Muscle layer of colon (tissue), 2 donors: ENCODE data around the gene CD207.
A peak's percentile ranks its signal among the peaks of the same experiment; 100 is the strongest.
"Not testable (repeated sequence)": the region's sequence is repeated elsewhere in the genome, so short reads cannot be mapped to it uniquely, and the experiment has no call there.

Source experiments
- H3K27ac ChIP-seq: one replicate; pipeline ENCODE4 v1.7.0; 2013; ENCODE audit warnings: low read depth, mild to moderate bottlenecking, low read length, moderate library complexity
- H3K27me3 ChIP-seq, 2 donors: one replicate each; pipeline ENCODE4 v1.7.0; 2013; ENCODE audit warnings: low read length in 2 of 2, mild to moderate bottlenecking in 2 of 2; ENCODE audit not compliant: insufficient read depth in 2 of 2, control insufficient read depth in 1 of 2
- H3K36me3 ChIP-seq: one replicate; pipeline ENCODE4 v1.7.0; 2013; ENCODE audit warnings: mild to moderate bottlenecking, low read length; ENCODE audit not compliant: insufficient read depth
- H3K4me1 ChIP-seq: one replicate; pipeline ENCODE4 v1.7.0; 2013; ENCODE audit warnings: mild to moderate bottlenecking, low read length; ENCODE audit not compliant: insufficient read depth
- H3K4me3 ChIP-seq, 2 donors: one replicate each; pipeline ENCODE4 v1.7.0; 2013; ENCODE audit warnings: low read length in 2 of 2, low read depth in 1 of 2, mild to moderate bottlenecking in 1 of 2, moderate library complexity in 1 of 2
- H3K9ac ChIP-seq: one replicate; pipeline ENCODE4 v1.7.0; 2013; ENCODE audit warnings: low read length
- H3K9me3 ChIP-seq: one replicate; pipeline ENCODE4 v1.7.0; 2013; ENCODE audit warnings: mild to moderate bottlenecking, low read length
- donor health status: abdominal sarcoma.
- donor health status: Adenocarcinoma of cecum.

Gene CD207

GRCh38 chr2:70807102-70807827 lies 28.4 kb downstream of the CD207 start:
- no peaks in the 10 kb centered on the region for H3K27me3 ChIP-seq
- H3K4me3 ChIP-seq, result no peak overlapping the region
- no peak overlapping the region for H3K9ac ChIP-seq
- no peaks in the 10 kb centered on the region for H3K4me1 ChIP-seq
- no peaks in the 10 kb centered on the region for H3K9me3 ChIP-seq
- H3K36me3 ChIP-seq, result no peaks in the 10 kb centered on the region
- no peak overlapping the region for H3K27ac ChIP-seq

- no peaks in the 10 kb centered on the region for H3K27me3 ChIP-seq
- no peaks in the 10 kb centered on the region for H3K36me3 ChIP-seq
- no peak overlapping the region for H3K4me3 ChIP-seq
- H3K9ac ChIP-seq, result no peak overlapping the region
- H3K27ac ChIP-seq, result no peak overlapping the region
- H3K9me3 ChIP-seq, result no peaks in the 10 kb centered on the region
- no peaks in the 10 kb centered on the region for H3K4me1 ChIP-seq
Observed at GRCh38 chr2:70806620-70807019, 29.0 kb downstream of the CD207 start.

GRCh38 chr2:70806013-70806412 lies 29.6 kb downstream of the CD207 start:
- H3K9me3 ChIP-seq, result no peaks in the 10 kb centered on the region
- no peaks in the 10 kb centered on the region for H3K4me1 ChIP-seq
- no peak overlapping the region for H3K9ac ChIP-seq
- H3K4me3 ChIP-seq, result no peak overlapping the region
- no peaks in the 10 kb centered on the region for H3K27me3 ChIP-seq
- no peak overlapping the region for H3K27ac ChIP-seq
- no peaks in the 10 kb centered on the region for H3K36me3 ChIP-seq

DNA sequence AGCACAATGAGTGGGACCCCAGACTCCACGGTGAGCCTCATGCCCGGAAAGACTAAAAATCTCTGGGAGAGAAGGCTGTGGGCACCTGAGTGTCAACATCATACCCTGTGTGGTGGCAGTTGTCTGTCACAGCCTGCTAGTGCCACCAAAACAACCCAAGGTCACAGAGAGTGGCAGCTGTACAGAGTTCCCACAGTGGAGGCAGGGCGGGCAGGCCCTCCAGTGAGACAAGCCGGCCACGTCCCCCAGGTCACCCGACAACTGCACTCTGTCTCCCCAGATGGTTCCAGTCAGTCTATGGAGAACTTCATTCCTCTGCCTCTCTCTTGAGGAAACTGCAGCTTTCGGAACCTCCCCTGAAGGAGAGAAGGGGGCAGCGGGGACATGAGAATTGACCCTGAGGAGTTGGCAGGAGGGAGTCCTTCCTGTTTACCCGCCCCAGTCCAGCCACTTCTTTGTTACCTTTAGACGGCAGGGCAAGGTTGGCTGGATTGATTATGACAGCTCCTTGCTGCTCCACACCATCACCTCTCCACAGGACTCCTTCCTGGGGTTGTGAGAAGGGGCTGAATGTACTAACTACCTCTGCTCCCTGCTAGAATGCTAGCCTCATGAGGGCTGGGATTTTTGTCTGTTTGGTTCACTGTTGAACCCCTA lies 33.9 kb downstream of the CD207 start:
- no peaks in the 10 kb centered on the region for H3K36me3 ChIP-seq
- no peaks in the 10 kb centered on the region for H3K4me1 ChIP-seq
- no peaks in the 10 kb centered on the region for H3K27me3 ChIP-seq
- no peak overlapping the region for H3K4me3 ChIP-seq
- H3K9me3 ChIP-seq, result peaks cover 7% of the 10 kb centered on the region
- no peak overlapping the region for H3K9ac ChIP-seq
- H3K27ac ChIP-seq, result no peak overlapping the region

- Histone ChIP-seq H3K9ac (no peak overlapping the region), H3K36me3 (no peaks in the 10 kb centered on the region), H3K4me3 (no peak overlapping the region), H3K27ac (no peak overlapping the region), H3K4me1 (no peaks in the 10 kb centered on the region), H3K9me3 (peaks cover 7% of the 10 kb centered on the region), H3K27me3 (no peaks in the 10 kb centered on the region)
Observed at GRCh38 chr2:70799706-70800105, 35.9 kb downstream of the CD207 start.

DNA sequence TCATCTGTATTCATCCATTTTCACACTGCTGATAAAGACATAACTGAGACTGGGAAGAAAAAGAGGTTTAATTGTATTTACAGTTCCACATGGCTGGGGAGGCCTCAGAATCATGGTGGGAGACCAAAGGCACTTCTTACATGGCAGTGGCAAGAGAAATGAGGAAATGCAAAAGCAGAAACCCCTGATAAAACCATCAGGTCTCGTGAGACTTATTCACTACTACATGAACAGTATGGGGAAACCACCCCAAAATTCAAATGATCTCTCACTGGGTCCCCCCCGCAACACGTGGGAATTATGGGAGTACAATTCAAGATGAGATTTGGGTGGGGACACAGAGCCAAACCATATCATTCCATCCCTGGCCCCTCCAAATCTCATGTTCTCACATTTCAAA lies 37.6 kb downstream of the CD207 start:
- H3K36me3 ChIP-seq, H3K4me3 ChIP-seq, H3K9ac ChIP-seq, H3K9me3 ChIP-seq, H3K4me1 ChIP-seq, H3K27ac ChIP-seq, H3K27me3 ChIP-seq: not testable (repeated sequence)

GRCh38 chr2:70797506-70797905 lies 38.1 kb downstream of the CD207 start:
- H3K36me3 ChIP-seq, result no peaks in the 10 kb centered on the region
- no peaks in the 10 kb centered on the region for H3K27me3 ChIP-seq
- H3K9me3 ChIP-seq, result peaks cover 7% of the 10 kb centered on the region
- no peaks in the 10 kb centered on the region for H3K4me1 ChIP-seq
- H3K27ac ChIP-seq, result no peak overlapping the region
- H3K4me3 ChIP-seq, result no peak overlapping the region
- no peak overlapping the region for H3K9ac ChIP-seq

DNA sequence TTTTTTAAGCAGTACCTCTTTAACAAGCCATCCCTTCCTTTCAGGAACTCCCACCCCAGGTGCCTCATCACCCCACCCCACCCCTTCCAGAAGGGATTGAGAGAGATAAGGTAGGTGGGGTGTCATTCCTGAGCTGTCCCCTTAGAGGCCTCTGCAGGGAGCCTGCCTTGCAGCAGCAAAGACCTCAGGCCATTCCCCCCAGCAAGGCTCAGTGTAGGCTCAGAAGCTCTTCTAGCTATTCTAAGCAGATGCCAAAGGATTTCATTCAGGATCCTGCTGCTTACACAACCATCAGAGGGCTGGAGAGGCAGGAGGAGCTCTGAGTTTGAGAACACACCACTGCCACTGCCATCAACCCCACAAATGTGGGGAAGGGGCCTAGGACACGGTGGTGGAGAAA lies 39.4 kb downstream of the CD207 start:
- H3K36me3 ChIP-seq, result no peaks in the 10 kb centered on the region
- H3K9me3 ChIP-seq, result peaks cover 7% of the 10 kb centered on the region
- no peak overlapping the region for H3K9ac ChIP-seq
- no peaks in the 10 kb centered on the region for H3K4me1 ChIP-seq
- peaks cover 0 to 7% of the 10 kb centered on the region in 2 donors for H3K27me3 ChIP-seq
- H3K4me3 ChIP-seq, result no peak overlapping the region
- no peak overlapping the region for H3K27ac ChIP-seq

DNA sequence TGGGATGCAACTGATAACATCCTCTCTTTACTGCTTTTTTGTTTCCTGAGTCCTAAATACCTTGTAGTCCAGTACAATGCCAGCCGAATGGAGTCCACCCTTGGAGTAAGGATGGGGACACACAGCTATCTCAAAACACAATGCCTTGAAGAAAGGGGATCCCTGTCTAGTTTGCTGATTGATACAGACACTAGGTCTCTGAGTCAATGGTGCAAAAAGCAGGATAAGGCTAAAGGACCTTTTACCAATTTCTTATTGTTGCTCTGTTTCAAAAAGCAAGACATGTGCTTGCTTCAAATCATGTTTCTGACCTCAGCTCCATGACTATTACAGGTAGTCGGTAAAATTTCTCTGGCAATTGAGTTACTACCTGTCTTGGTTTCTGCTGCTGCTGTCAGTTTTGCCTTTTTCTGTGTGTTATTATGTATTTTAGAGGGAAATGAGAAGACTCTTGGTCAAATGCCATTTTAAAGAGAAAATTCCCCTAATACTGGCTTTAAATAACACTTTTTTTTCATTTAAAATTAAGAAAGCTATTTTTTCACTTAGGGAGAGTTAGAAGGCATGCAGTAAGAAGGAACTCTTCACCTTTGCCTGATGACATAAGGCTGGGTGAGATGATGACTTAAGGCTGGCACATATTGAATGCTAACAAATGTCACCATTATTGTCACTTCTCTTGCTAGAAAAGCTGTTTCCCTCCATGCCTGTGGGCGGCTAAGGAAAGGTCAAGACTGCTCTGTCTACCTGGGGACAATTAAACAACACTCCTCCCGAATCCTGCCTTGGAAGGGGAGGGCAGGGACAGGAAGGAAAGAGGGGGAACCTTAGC lies 40.2 kb downstream of the CD207 start:
- Histone ChIP-seq H3K4me3 (no peak overlapping the region), H3K4me1 (no peaks in the 10 kb centered on the region), H3K27me3 (peaks cover 0 to 13% of the 10 kb centered on the region in 2 donors), H3K27ac (no peak overlapping the region), H3K9me3 (peaks cover 4% of the 10 kb centered on the region), H3K36me3 (no peaks in the 10 kb centered on the region), H3K9ac (no peak overlapping the region)

- Histone ChIP-seq H3K4me1 (peaks cover 4% of the 10 kb centered on the region), H3K4me3 (no peak overlapping the region), H3K36me3 (no peaks in the 10 kb centered on the region), H3K9me3 (no peaks in the 10 kb centered on the region), H3K27ac (no peak overlapping the region), H3K9ac (no peak overlapping the region), H3K27me3 (peaks cover 5 to 24% of the 10 kb centered on the region in 2 donors)
Observed at GRCh38 chr2:70793450-70793849, 42.2 kb downstream of the CD207 start.

GRCh38 chr2:70790136-70790828 lies 45.3 kb downstream of the CD207 start, which contains the start of gene FIGLA:
TSS of gene FIGLA (minus strand) at chr2:70790643. CDS start at chr2:70790638, 5 bp downstream.
- peak within 1 kb of the TSS; percentile 23 to 49 for H3K4me3 ChIP-seq

More at GRCh38 chr2:70790136-70790828, 45.3 kb downstream of the CD207 start, which contains the start of gene FIGLA:
- Histone ChIP-seq H3K9me3 (no peaks in the 10 kb centered on the region), H3K9ac (no peak within 1 kb of the TSS), H3K27me3 (peaks cover 5 to 24% of the 10 kb centered on the region in 2 donors), H3K27ac (no peak within 1 kb of the TSS), H3K4me1 (peaks cover 4% of the 10 kb centered on the region), H3K36me3 (no peaks in the 10 kb centered on the region)
